GM12891 (cell line): ENCODE results near the gene TLR10.

Source experiments
- PAX5 ChIP-seq: IDR thresholded peaks from 2 replicates; pipeline ENCODE4 v1.6.1; 2011; ENCODE audit warnings: low read length, moderate library complexity, mild to moderate bottlenecking; ENCODE audit not compliant: insufficient read depth, severe bottlenecking
- POLR2A ChIP-seq: IDR thresholded peaks from 2 replicates; pipeline ENCODE4 v1.6.1; 2011; ENCODE audit warnings: low read depth, low read length, control low read depth
- POLR2AphosphoS5 ChIP-seq: IDR thresholded peaks from 2 replicates; pipeline ENCODE4 v1.6.1; 2011; ENCODE audit warnings: low read depth, low read length, control low read depth
- POU2F2 ChIP-seq: IDR thresholded peaks from 2 replicates; pipeline ENCODE4 v1.6.1; 2011; ENCODE audit warnings: low read depth, mild to moderate bottlenecking, control low read depth, low read length, moderate library complexity
- TAF1 ChIP-seq: IDR thresholded peaks from 2 replicates; pipeline ENCODE4 v1.6.1; 2011; ENCODE audit warnings: low read depth, low read length, control low read depth

GRCh38 chr4:38820329-38821061, 37.7 kb upstream of the TLR10 start:
- peak; percentile 42; the same call in 1 of the 2 replicates for TF ChIP-seq POLR2AphosphoS5
- peak; percentile 62; the same call in 1 of the 2 replicates for TF ChIP-seq POLR2A
- no peak for TF ChIP-seq TAF1
- peak; percentile 61 for TF ChIP-seq PAX5
- TF ChIP-seq POU2F2: no peak
